K562 (cell line): Measurements from ENCODE around the gene OGDH.

ENCODE experiments used
- ELF4 ChIP-seq: fragments of 450-650 bp; formaldehyde crosslinking; IDR thresholded peaks from 2 replicates; pipeline ENCODE4 v1.4.0; 2022; ENCODE audit warnings: missing genetic modification characterization
- RNF2 ChIP-seq: sonication (generic); IDR thresholded peaks from 2 replicates; pipeline ENCODE4 v1.6.1; 2016
- TF ChIP-seq, protein P1 (sequence below), 3 experiments: IDR thresholded peaks in 2 of 3; conservative IDR thresholded peaks in 1 of 3; 2 replicates each; pipeline ENCODE4 v1.5.1; 2011 to 2012; ENCODE audit warnings: low read length in 3 of 3, mild to moderate bottlenecking in 3 of 3, control low read depth in 2 of 3, improper control_type of control experiment in 1 of 3, inconsistent platforms in 1 of 3, low read depth in 1 of 3, mixed read lengths in 1 of 3, moderate library complexity in 1 of 3; ENCODE audit not compliant: insufficient read depth in 2 of 3

- TF ChIP-seq, protein P1, sequence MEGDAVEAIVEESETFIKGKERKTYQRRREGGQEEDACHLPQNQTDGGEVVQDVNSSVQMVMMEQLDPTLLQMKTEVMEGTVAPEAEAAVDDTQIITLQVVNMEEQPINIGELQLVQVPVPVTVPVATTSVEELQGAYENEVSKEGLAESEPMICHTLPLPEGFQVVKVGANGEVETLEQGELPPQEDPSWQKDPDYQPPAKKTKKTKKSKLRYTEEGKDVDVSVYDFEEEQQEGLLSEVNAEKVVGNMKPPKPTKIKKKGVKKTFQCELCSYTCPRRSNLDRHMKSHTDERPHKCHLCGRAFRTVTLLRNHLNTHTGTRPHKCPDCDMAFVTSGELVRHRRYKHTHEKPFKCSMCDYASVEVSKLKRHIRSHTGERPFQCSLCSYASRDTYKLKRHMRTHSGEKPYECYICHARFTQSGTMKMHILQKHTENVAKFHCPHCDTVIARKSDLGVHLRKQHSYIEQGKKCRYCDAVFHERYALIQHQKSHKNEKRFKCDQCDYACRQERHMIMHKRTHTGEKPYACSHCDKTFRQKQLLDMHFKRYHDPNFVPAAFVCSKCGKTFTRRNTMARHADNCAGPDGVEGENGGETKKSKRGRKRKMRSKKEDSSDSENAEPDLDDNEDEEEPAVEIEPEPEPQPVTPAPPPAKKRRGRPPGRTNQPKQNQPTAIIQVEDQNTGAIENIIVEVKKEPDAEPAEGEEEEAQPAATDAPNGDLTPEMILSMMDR (IDR thresholded peaks at IDR 0.05 in 2 of 3, conservative IDR thresholded peaks at IDR 0.05 in 1 of 3; ENCODE audit: insufficient read depth in 2 of 3, low read depth in 1 of 3, low read length in 3 of 3) = no peak
- TF ChIP-seq RNF2 (no peak), ELF4 (no peak)
Observed at GRCh38 chr7:44576228-44576627, 30.2 kb upstream of the OGDH start.
